Gastrocnemius medialis (tissue), 4 donors: ENCODE measurements around the gene MEX3C. TPM values are rescaled to one million over a fixed set of nuclear protein-coding genes. Genes with fewer than 3 reads are reported as not detected.

Experiments
- ATAC-seq, 2 donors: fragments of 150-250 bp; one replicate each; pipeline ENCODE4 v1.9.1; 2016
- DNase-seq, 2 donors: peaks; one replicate each; pipeline ENCODE4 v3.0.0-alpha.2; 2019
- H3K27ac ChIP-seq, 4 donors: fragments of 200-600 bp; sonication (generic); 1 replicate in 1 of 4; 2 replicates in 3 of 4; pipeline ENCODE4 v1.5.1; 2016 to 2018; ENCODE audit warnings: mild to moderate bottlenecking in 2 of 4, moderate library complexity in 1 of 4
- H3K27me3 ChIP-seq, 3 donors: fragments of 200-600 bp; sonication (generic) in 2 of 3; 1 replicate in 1 of 3; 2 replicates in 2 of 3; pipeline versions ENCODE4 v1.5.1 to v1.6.0; 2016 to 2019; ENCODE audit warnings: mild to moderate bottlenecking in 1 of 3, moderate library complexity in 1 of 3
- H3K36me3 ChIP-seq, 2 donors: fragments of 200-600 bp; sonication (generic) in 1 of 2; one replicate each; pipeline ENCODE4 v1.5.1; 2017 to 2018
- H3K4me1 ChIP-seq, 2 donors: fragments of 200-600 bp; sonication (generic) in 1 of 2; one replicate each; pipeline ENCODE4 v1.5.1; 2016 to 2017; ENCODE audit warnings: mild to moderate bottlenecking in 2 of 2
- H3K4me3 ChIP-seq, 4 donors: fragments of 200-600 bp; sonication (generic) in 3 of 4; 1 replicate in 1 of 4; 2 replicates in 3 of 4; pipeline ENCODE4 v1.5.1; 2016 to 2019; ENCODE audit warnings: mild to moderate bottlenecking in 2 of 4
- H3K9me3 ChIP-seq, 3 donors: fragments of 200-600 bp; sonication (generic) in 2 of 3; 1 replicate in 1 of 3; 2 replicates in 2 of 3; pipeline ENCODE4 v1.5.1; 2016 to 2019
- POLR2A ChIP-seq, 2 donors: fragments of 450-650 bp; IDR thresholded peaks; one replicate each; pipeline ENCODE4 v1.6.1; 2017; ENCODE audit warnings: antibody characterized with exemption in 2 of 2, mild to moderate bottlenecking in 2 of 2, moderate library complexity in 2 of 2
- in situ Hi-C, 4 donors: fragments of 200-750 bp; cut with MboI; loops; one replicate each; pipeline versions ENCODE4 v1.15.0 to v1.8.0; 2017; ENCODE audit warnings: low sequenced_read_pairs in 4 of 4
- intact Hi-C: fragments of 100-400 bp; cut with DNase I; formaldehyde crosslinking; loops from one replicate; pipeline ENCODE4 v1.15.1; 2023; ENCODE audit warnings: low total_unique reads
- total RNA-seq, 4 donors: library from RNA; depleted of rRNA; stranded (reverse); fragments of >200 nt; gene quantifications; one replicate each; pipeline versions ENCODE4 v1.1.0 to v1.2.3, GENCODE V29; 2016
- TF ChIP-seq, protein P1 (sequence below), 5 experiments: fragments of 450-650 bp in 3 of 5; fragments of 200-600 bp in 2 of 5; sonication (generic) in 2 of 5; IDR thresholded peaks in 4 of 5; conservative IDR thresholded peaks in 1 of 5; 1 replicate in 4 of 5; 2 replicates in 1 of 5; pipeline ENCODE4 v1.5.1; 2016 to 2019; ENCODE audit warnings: antibody characterized with exemption in 5 of 5, mild to moderate bottlenecking in 3 of 5, moderate library complexity in 3 of 5

The MEX3C gene
- total RNA-seq, 4 donors from 2014 or later = 8.8 to 14.9 (median 12.4) TPM

DNA sequence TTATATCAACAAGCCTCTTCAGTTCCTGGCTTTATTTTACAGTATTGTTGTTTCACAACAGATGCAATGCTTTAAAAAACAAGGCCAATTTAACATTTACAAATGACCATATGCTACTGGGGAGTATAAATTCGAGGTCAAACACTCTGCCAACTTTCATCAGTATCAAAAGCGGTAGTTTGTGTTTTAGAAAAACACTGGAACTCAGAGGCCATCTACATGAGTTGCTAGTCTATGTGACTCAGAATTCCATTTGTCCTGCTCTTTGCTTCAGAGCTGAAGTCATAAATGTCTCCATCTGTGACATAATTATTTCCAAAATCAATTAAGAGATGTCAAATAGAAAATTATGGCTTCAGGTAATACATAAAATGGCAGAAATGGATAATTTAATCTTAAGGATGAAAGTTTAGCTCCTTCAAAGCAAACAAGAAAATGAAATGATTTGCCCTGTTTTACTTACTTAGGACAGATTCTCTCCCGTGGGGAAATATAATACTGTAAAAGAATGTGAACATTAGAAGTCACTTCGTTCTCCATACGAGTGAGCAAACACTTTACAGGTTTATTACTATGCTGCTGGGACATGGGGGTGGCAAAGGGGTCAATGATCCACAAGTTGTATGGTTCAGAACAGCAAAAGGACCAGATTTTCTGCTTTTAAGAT, 3.7 kb downstream of the MEX3C start:
- Histone ChIP-seq H3K4me3 (peak overlapping the region in 1 of 4 donors; percentile 13), H3K27ac (peak overlapping the region in 3 of 4 donors; percentile 94 to 96 (median 94)), H3K9me3 (no peaks in the 10 kb centered on the region), H3K27me3 (no peaks in the 10 kb centered on the region), H3K36me3 (no peaks in the 10 kb centered on the region), H3K4me1 (peaks cover 46 to 51% of the 10 kb centered on the region in 2 donors)
- TF ChIP-seq, protein P1, sequence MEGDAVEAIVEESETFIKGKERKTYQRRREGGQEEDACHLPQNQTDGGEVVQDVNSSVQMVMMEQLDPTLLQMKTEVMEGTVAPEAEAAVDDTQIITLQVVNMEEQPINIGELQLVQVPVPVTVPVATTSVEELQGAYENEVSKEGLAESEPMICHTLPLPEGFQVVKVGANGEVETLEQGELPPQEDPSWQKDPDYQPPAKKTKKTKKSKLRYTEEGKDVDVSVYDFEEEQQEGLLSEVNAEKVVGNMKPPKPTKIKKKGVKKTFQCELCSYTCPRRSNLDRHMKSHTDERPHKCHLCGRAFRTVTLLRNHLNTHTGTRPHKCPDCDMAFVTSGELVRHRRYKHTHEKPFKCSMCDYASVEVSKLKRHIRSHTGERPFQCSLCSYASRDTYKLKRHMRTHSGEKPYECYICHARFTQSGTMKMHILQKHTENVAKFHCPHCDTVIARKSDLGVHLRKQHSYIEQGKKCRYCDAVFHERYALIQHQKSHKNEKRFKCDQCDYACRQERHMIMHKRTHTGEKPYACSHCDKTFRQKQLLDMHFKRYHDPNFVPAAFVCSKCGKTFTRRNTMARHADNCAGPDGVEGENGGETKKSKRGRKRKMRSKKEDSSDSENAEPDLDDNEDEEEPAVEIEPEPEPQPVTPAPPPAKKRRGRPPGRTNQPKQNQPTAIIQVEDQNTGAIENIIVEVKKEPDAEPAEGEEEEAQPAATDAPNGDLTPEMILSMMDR (IDR thresholded peaks at IDR 0.05 in 4 of 5, conservative IDR thresholded peaks at IDR 0.05 in 1 of 5) = no peak
- intact Hi-C loops (loop anchor here (2.0 to 10.0 kb wide), 2 partner anchors 163 to 909 kb away; partner anchors contain the start of genes CXXC1 and MBD1), in situ Hi-C loops (loop anchor here in 3 of 4 donors (25.0 kb wide), 3 partner anchors 156 to 906 kb away; partner anchors contain the start of genes CXXC1 (in 1 of the 3), ELAC1 (in 1 of the 3), MBD1 (in 1 of the 3) and SMAD4 (in 1 of the 3))
- ATAC-seq = no peak
- DNase-seq = no peak

GRCh38 chr18:51192696-51193095, 4.8 kb downstream of the MEX3C start:
- no peaks in the 10 kb centered on the region for H3K27me3 ChIP-seq
- peak overlapping the region in 1 of 4 donors; percentile 96 for H3K27ac ChIP-seq
- intact Hi-C loops (loop anchor here (10.0 kb wide), 1 partner anchor 908 kb away; the partner anchor contains the start of genes CXXC1 and MBD1), in situ Hi-C loops (loop anchor here in 3 of 4 donors (25.0 kb wide), 3 partner anchors 155 to 905 kb away; partner anchors contain the start of genes CXXC1 (in 1 of the 3), ELAC1 (in 1 of the 3), MBD1 (in 1 of the 3) and SMAD4 (in 1 of the 3))
- H3K9me3 ChIP-seq = no peaks in the 10 kb centered on the region
- no peaks in the 10 kb centered on the region for H3K36me3 ChIP-seq
- DNase-seq (no peak), ATAC-seq (no peak)
- TF ChIP-seq, protein P1 (IDR thresholded peaks at IDR 0.05 in 4 of 5, conservative IDR thresholded peaks at IDR 0.05 in 1 of 5) = no peak
- TF ChIP-seq POLR2A (IDR thresholded peaks at IDR 0.05) = no peak
- H3K4me3 ChIP-seq = no peak overlapping the region
- H3K4me1 ChIP-seq = peaks cover 46 to 55% of the 10 kb centered on the region in 2 donors

GRCh38 chr18:51192026-51192425, 5.5 kb downstream of the MEX3C start:
- Histone ChIP-seq H3K27ac (peak overlapping the region in 2 of 4 donors; percentile 7 to 21), H3K9me3 (no peaks in the 10 kb centered on the region), H3K4me1 (peaks cover 46 to 57% of the 10 kb centered on the region in 2 donors), H3K27me3 (no peaks in the 10 kb centered on the region), H3K4me3 (no peak overlapping the region), H3K36me3 (no peaks in the 10 kb centered on the region)
- intact Hi-C loops = loop anchor here (10.0 kb wide), 1 partner anchor 907 kb away; the partner anchor contains the start of genes CXXC1 and MBD1
- DNase-seq (no peak), ATAC-seq (no peak)
- TF ChIP-seq, protein P1 (IDR thresholded peaks at IDR 0.05 in 4 of 5, conservative IDR thresholded peaks at IDR 0.05 in 1 of 5) = no peak
- no peak for TF ChIP-seq POLR2A (IDR thresholded peaks at IDR 0.05)
- in situ Hi-C loops = loop anchor here in 3 of 4 donors (25.0 kb wide), 3 partner anchors 155 to 905 kb away; partner anchors contain the start of genes CXXC1 (in 1 of the 3), ELAC1 (in 1 of the 3), MBD1 (in 1 of the 3) and SMAD4 (in 1 of the 3)

- no peaks in the 10 kb centered on the region for H3K9me3 ChIP-seq
- in situ Hi-C loops (loop anchor here in 3 of 4 donors (25.0 kb wide), 3 partner anchors 154 to 904 kb away; partner anchors contain the start of genes CXXC1 (in 1 of the 3), ELAC1 (in 1 of the 3), MBD1 (in 1 of the 3) and SMAD4 (in 1 of the 3)), intact Hi-C loops (loop anchor here (10.0 kb wide), 1 partner anchor 906 kb away; the partner anchor contains the start of genes CXXC1 and MBD1)
- peak overlapping the region in 1 of 4 donors; percentile 7 for H3K27ac ChIP-seq
- H3K4me1 ChIP-seq = peaks cover 48 to 57% of the 10 kb centered on the region in 2 donors
- TF ChIP-seq, protein P1 (IDR thresholded peaks at IDR 0.05 in 4 of 5, conservative IDR thresholded peaks at IDR 0.05 in 1 of 5) = no peak
- TF ChIP-seq POLR2A (IDR thresholded peaks at IDR 0.05) = no peak
- H3K27me3 ChIP-seq = no peaks in the 10 kb centered on the region
- H3K4me3 ChIP-seq = no peak overlapping the region
- no peak for ATAC-seq
- no peaks in the 10 kb centered on the region for H3K36me3 ChIP-seq
- DNase-seq = no peak
Observed at GRCh38 chr18:51191128-51191717, 6.3 kb downstream of the MEX3C start.
